ENCODE measurements around the gene CHD5. TPM values are rescaled to one million over a fixed set of nuclear protein-coding genes. Genes with fewer than 3 reads are reported as not detected.

Gene CHD5
- polyA plus RNA-seq, 4 donors: 0.14 to 0.63 (median 0.36) TPM

- DNase-seq (ENCODE audit: low read depth in 4 of 4, low spot score in 3 of 4): no peak
Measured at GRCh38 chr1:6103111-6103853, 76.8 kb downstream of the CHD5 start.

GRCh38 chr1:6102532-6102845, 77.6 kb downstream of the CHD5 start:
- DNase-seq (ENCODE audit: low read depth in 4 of 4, low spot score in 3 of 4): no peak

GRCh38 chr1:6101826-6102531, 78.1 kb downstream of the CHD5 start:
- no peak for DNase-seq (ENCODE audit: low read depth in 4 of 4, low spot score in 3 of 4)

GRCh38 chr1:6100861-6101783, 79.0 kb downstream of the CHD5 start:
- no peak for DNase-seq (ENCODE audit: low read depth in 4 of 4, low spot score in 3 of 4)

GRCh38 chr1:6099787-6100765, 80.0 kb downstream of the CHD5 start:
- no peak for DNase-seq (ENCODE audit: low read depth in 4 of 4, low spot score in 3 of 4)

- no peak for DNase-seq (ENCODE audit: low read depth in 4 of 4, low spot score in 3 of 4)
Measured at GRCh38 chr1:6099297-6099696, 80.8 kb downstream of the CHD5 start.

- no peak for DNase-seq (ENCODE audit: low read depth in 4 of 4, low spot score in 3 of 4)
Measured at GRCh38 chr1:6098303-6099215, 81.6 kb downstream of the CHD5 start.

GRCh38 chr1:6097824-6098223, 82.3 kb downstream of the CHD5 start:
- no peak for DNase-seq (ENCODE audit: low read depth in 4 of 4, low spot score in 3 of 4)

- no peak for DNase-seq (ENCODE audit: low read depth in 4 of 4, low spot score in 3 of 4)
Measured at GRCh38 chr1:6097117-6097595, 83.0 kb downstream of the CHD5 start.

- no peak for DNase-seq (ENCODE audit: low read depth in 4 of 4, low spot score in 3 of 4)
Measured at GRCh38 chr1:6096243-6097116, 83.6 kb downstream of the CHD5 start.

GRCh38 chr1:6095511-6096242, 84.4 kb downstream of the CHD5 start:
- DNase-seq (ENCODE audit: low read depth in 4 of 4, low spot score in 3 of 4): no peak

GRCh38 chr1:6094801-6095505, 85.2 kb downstream of the CHD5 start:
- no peak for DNase-seq (ENCODE audit: low read depth in 4 of 4, low spot score in 3 of 4)

- DNase-seq (ENCODE audit: low read depth in 4 of 4, low spot score in 3 of 4): no peak
Measured at GRCh38 chr1:6094246-6094645, 85.9 kb downstream of the CHD5 start.

GRCh38 chr1:6093611-6094010, 86.5 kb downstream of the CHD5 start:
- DNase-seq (ENCODE audit: low read depth in 4 of 4, low spot score in 3 of 4): no peak

GRCh38 chr1:6093071-6093470, 87.0 kb downstream of the CHD5 start:
- DNase-seq (ENCODE audit: low read depth in 4 of 4, low spot score in 3 of 4): peak in 3 of 4 donors; percentile 25 to 56 (median 34)

- DNase-seq (ENCODE audit: low read depth in 4 of 4, low spot score in 3 of 4): no peak
Measured at GRCh38 chr1:6092211-6092610, 87.9 kb downstream of the CHD5 start.

GRCh38 chr1:6091823-6092109, 88.4 kb downstream of the CHD5 start:
- DNase-seq (ENCODE audit: low read depth in 4 of 4, low spot score in 3 of 4): no peak

Measured in left renal pelvis (tissue), 4 donors.